ENCODE results near the gene C19orf73.

DNA sequence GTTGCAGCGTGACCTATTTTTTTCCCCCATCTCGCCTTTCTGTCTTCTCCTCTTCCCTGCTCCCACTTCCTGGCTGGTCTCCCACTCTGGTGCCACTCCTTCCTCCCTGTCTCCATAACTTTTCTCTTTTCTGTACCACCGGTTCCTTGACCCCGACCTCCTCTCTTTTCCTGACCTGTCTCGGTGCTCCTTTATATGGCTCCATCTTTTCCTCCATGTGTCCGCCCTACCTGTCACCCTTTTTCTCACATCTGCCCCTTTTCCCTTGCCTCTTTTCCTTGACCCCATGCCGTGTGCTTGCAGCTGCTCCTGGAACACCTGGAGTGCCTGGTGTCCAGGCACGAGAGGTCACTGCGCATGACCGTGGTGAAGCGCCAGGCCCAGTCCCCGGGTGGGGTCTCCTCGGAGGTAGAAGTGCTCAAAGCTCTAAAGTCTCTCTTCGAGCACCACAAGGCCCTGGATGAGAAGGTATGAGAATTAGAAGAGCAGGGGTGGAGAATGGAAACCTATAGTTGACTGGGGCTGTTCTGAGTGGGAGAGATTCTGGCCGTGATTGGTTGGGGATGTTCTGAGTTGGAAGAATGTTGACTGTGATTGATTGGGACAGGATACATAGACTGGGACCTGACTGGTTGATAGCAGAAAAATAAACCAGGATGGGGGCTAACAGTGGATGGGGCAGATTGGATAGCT is 9.7 kb upstream of the C19orf73 start:
- TF ChIP-seq, protein P1, sequence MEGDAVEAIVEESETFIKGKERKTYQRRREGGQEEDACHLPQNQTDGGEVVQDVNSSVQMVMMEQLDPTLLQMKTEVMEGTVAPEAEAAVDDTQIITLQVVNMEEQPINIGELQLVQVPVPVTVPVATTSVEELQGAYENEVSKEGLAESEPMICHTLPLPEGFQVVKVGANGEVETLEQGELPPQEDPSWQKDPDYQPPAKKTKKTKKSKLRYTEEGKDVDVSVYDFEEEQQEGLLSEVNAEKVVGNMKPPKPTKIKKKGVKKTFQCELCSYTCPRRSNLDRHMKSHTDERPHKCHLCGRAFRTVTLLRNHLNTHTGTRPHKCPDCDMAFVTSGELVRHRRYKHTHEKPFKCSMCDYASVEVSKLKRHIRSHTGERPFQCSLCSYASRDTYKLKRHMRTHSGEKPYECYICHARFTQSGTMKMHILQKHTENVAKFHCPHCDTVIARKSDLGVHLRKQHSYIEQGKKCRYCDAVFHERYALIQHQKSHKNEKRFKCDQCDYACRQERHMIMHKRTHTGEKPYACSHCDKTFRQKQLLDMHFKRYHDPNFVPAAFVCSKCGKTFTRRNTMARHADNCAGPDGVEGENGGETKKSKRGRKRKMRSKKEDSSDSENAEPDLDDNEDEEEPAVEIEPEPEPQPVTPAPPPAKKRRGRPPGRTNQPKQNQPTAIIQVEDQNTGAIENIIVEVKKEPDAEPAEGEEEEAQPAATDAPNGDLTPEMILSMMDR (IDR thresholded peaks at IDR 0.05): no peak
- TF ChIP-seq TCF7L2 (IDR thresholded peaks at IDR 0.05; ENCODE audit: low read depth, low read length) (no peak), SIN3A (IDR thresholded peaks at IDR 0.05; ENCODE audit: borderline replicate concordance, insufficient read depth, low read depth, low read length) (no peak)
